DMS 273 treated with DMSO at 0.1 percent for 48 hours (cell line): ENCODE measurements around the gene RASSF1.

Experiments
- DNase-seq: peaks from one replicate; lab custom pipeline; 2025; lab: John Stamatoyannopoulos, UW

Gene RASSF1

GRCh38 chr3:50365842-50366220 lies 25.2 kb upstream of the RASSF1 start:
- DNase-seq, result no peak

- DNase-seq, result no peak
These were observed 24.6 kb upstream of the RASSF1 start for GRCh38 chr3:50365080-50365841.

- no peak for DNase-seq
These were observed 24.0 kb upstream of the RASSF1 start for GRCh38 chr3:50364573-50365079.

- no peak for DNase-seq
These were observed 19.1 kb upstream of the RASSF1 start for GRCh38 chr3:50359760-50360110.

- peak; percentile 93 for DNase-seq
These were observed 18.5 kb upstream of the RASSF1 start, which contains the start of gene TMEM115 for GRCh38 chr3:50358911-50359759. Gene TMEM115 (minus strand): TSS chr3:50359521. CDS start chr3:50359063, 458 bp downstream.

- no peak for DNase-seq
These were observed 17.8 kb upstream of the RASSF1 start for GRCh38 chr3:50358355-50358910.

GRCh38 chr3:50357481-50357880 lies 16.8 kb upstream of the RASSF1 start:
- DNase-seq, result no peak

- DNase-seq, result no peak
These were observed 15.9 kb upstream of the RASSF1 start for GRCh38 chr3:50356553-50356952.

GRCh38 chr3:50355829-50356552 lies 15.4 kb upstream of the RASSF1 start:
- no peak for DNase-seq

GRCh38 chr3:50354850-50355249 lies 14.2 kb upstream of the RASSF1 start:
- no peak for DNase-seq

- no peak for DNase-seq
These were observed 13.6 kb upstream of the RASSF1 start for GRCh38 chr3:50354186-50354764.

- DNase-seq, result no peak
These were observed 12.8 kb upstream of the RASSF1 start for GRCh38 chr3:50353245-50354004.

- DNase-seq, result no peak
These were observed 12.1 kb upstream of the RASSF1 start for GRCh38 chr3:50352781-50353180.

GRCh38 chr3:50351323-50351697 lies 10.7 kb upstream of the RASSF1 start:
- DNase-seq, result no peak

- peak; percentile 78 for DNase-seq
These were observed 10.1 kb upstream of the RASSF1 start, which contains the start of the genes CYB561D2 and NPRL2 for GRCh38 chr3:50350527-50351322. Gene CYB561D2 (plus strand): TSS chr3:50350862. CDS start chr3:50351434, 572 bp downstream. Gene NPRL2 (minus strand): TSS chr3:50350775. CDS start chr3:50350652, 123 bp downstream.

GRCh38 chr3:50350213-50350526 lies 9.5 kb upstream of the RASSF1 start:
- no peak for DNase-seq

- no peak for DNase-seq
These were observed 6.7 kb upstream of the RASSF1 start for GRCh38 chr3:50347187-50347813.

- DNase-seq, result no peak
These were observed 5.1 kb upstream of the RASSF1 start, which contains the start of gene ZMYND10 for GRCh38 chr3:50345586-50346234. Gene ZMYND10 (minus strand): TSS chr3:50345732. CDS start chr3:50345579, 153 bp downstream.

- no peak for DNase-seq
These were observed 4.4 kb upstream of the RASSF1 start for GRCh38 chr3:50345008-50345407.
